ENCODE data around the gene SETBP1.

- TF ChIP-seq, protein P1, sequence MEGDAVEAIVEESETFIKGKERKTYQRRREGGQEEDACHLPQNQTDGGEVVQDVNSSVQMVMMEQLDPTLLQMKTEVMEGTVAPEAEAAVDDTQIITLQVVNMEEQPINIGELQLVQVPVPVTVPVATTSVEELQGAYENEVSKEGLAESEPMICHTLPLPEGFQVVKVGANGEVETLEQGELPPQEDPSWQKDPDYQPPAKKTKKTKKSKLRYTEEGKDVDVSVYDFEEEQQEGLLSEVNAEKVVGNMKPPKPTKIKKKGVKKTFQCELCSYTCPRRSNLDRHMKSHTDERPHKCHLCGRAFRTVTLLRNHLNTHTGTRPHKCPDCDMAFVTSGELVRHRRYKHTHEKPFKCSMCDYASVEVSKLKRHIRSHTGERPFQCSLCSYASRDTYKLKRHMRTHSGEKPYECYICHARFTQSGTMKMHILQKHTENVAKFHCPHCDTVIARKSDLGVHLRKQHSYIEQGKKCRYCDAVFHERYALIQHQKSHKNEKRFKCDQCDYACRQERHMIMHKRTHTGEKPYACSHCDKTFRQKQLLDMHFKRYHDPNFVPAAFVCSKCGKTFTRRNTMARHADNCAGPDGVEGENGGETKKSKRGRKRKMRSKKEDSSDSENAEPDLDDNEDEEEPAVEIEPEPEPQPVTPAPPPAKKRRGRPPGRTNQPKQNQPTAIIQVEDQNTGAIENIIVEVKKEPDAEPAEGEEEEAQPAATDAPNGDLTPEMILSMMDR (IDR thresholded peaks at IDR 0.05): no peak
- TF ChIP-seq POLR2AphosphoS5 (IDR thresholded peaks at IDR 0.05): no peak
Measured at GRCh38 chr18:44848644-44849335, 168.1 kb downstream of the SETBP1 start.
